Measurements from ENCODE around the gene FANCL.

DNA sequence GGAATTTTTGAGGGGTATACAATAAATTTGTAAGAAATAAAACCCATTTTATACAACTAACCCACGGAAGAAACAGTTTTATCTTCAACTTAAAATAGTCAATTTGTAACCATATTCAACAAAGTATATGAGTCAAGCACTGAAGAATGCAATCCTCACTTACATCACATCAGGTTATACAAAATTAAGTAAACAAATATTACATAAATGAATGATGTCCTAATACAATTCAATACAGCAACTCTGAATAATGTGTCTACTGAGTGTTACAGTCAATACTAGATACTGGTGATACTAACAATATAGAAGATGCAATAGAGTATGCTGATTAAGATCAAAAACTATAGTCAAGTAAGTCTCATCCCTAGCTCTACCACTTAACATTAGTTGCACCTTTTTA is 58.6 kb downstream of the FANCL start:
- TF ChIP-seq, protein P1, sequence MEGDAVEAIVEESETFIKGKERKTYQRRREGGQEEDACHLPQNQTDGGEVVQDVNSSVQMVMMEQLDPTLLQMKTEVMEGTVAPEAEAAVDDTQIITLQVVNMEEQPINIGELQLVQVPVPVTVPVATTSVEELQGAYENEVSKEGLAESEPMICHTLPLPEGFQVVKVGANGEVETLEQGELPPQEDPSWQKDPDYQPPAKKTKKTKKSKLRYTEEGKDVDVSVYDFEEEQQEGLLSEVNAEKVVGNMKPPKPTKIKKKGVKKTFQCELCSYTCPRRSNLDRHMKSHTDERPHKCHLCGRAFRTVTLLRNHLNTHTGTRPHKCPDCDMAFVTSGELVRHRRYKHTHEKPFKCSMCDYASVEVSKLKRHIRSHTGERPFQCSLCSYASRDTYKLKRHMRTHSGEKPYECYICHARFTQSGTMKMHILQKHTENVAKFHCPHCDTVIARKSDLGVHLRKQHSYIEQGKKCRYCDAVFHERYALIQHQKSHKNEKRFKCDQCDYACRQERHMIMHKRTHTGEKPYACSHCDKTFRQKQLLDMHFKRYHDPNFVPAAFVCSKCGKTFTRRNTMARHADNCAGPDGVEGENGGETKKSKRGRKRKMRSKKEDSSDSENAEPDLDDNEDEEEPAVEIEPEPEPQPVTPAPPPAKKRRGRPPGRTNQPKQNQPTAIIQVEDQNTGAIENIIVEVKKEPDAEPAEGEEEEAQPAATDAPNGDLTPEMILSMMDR (IDR thresholded peaks at IDR 0.05; ENCODE audit: borderline replicate concordance, extremely low read depth, low read length, poor library complexity, severe bottlenecking) = no peak
- TF ChIP-seq EZH2 (IDR thresholded peaks at IDR 0.05; ENCODE audit: borderline replicate concordance, low read depth, low read length, severe bottlenecking) = no peak
